ENCODE measurements around the gene ISYNA1. TPM values are rescaled to one million over a fixed set of nuclear protein-coding genes. Genes with fewer than 3 reads are reported as not detected.
A peak's percentile ranks its signal among the peaks of the same experiment; 100 is the strongest.

The ISYNA1 gene
- polyA plus RNA-seq, 3 donors, result 3.7 TPM; not detected in 2

GRCh38 chr19:18434411-18435175 is 3.3 kb downstream of the ISYNA1 start:
- 93% methylated on average over 14 of the region's 21 CpGs for WGBS (ENCODE audit: insufficient coverage)
- H3K4me2 ChIP-seq (replicated peaks; ENCODE audit: extremely low read depth, low read length, poor library complexity, severe bottlenecking), result no peak overlapping the region

More at GRCh38 chr19:18434411-18435175, 3.3 kb downstream of the ISYNA1 start:
- Mint-ChIP-seq H3K9me3 (peaks cover 0 to 8% (median 0%) of the 10 kb centered on the region in 7 donors), H3K27me3 (ENCODE audit: low read depth in 3 of 3) (peaks cover 31 to 72% (median 46%) of the 10 kb centered on the region in 3 donors), H3K4me3 (peak overlapping the region; percentile 31 to 64), H3K36me3 (peaks cover 4 to 19% of the 10 kb centered on the region in 2 donors), H3K27ac (peak overlapping the region in 1 of 7 donors; percentile 40), H3K4me1 (peaks cover 31% of the 10 kb centered on the region)
- peaks cover 32 to 52% of the 10 kb centered on the region in 2 donors for H3K4me1 ChIP-seq (ENCODE audit: control insufficient read depth in 1 of 2, insufficient read depth in 2 of 2, low read length in 2 of 2)
- TF ChIP-seq CTCF (IDR thresholded peaks at IDR 0.05), result no peak
- H3K27ac ChIP-seq (ENCODE audit: low read depth in 1 of 2, low read length in 2 of 2), result no peak overlapping the region
- no peaks in the 10 kb centered on the region for H3K9me3 ChIP-seq (replicated peaks in 1 of 2; ENCODE audit: control insufficient read depth in 1 of 2, insufficient read depth in 1 of 2, low read length in 2 of 2)
- intact Hi-C loops (cut with micrococcal nuclease), result no loop called here
- no peak overlapping the region for H2AFZ ChIP-seq (ENCODE audit: insufficient read depth, low read depth, low read length, poor library complexity, severe bottlenecking)
- H3K36me3 ChIP-seq (replicated peaks in 1 of 2; ENCODE audit: control insufficient read depth in 1 of 2, insufficient read depth in 2 of 2, low read length in 2 of 2), result peaks cover 0 to 3% of the 10 kb centered on the region in 2 donors
- no peak for DNase-seq
- H3K9ac ChIP-seq (ENCODE audit: insufficient read depth, low read length, poor library complexity, severe bottlenecking), result no peak overlapping the region
- H3K27me3 ChIP-seq (ENCODE audit: control insufficient read depth in 2 of 2, insufficient read depth in 2 of 2, low read length in 2 of 2), result peaks cover 0 to 49% of the 10 kb centered on the region in 2 donors
- H3K4me3 ChIP-seq (replicated peaks in 1 of 3; ENCODE audit: low read depth in 2 of 3, low read length in 3 of 3), result peak overlapping the region in 1 of 3 experiments; percentile 8
- peaks cover 65% of the 10 kb centered on the region for H4K20me1 ChIP-seq (ENCODE audit: insufficient read depth, low read length)
- H3K79me2 ChIP-seq (ENCODE audit: insufficient read depth, low read length), result peaks cover 8% of the 10 kb centered on the region
